GM21576 (cell line): ENCODE results near the gene CDC14A.

Experiments used
- ATAC-seq: cut with Tn5 transposase; IDR thresholded peaks from one replicate; pipeline ENCODE4 v1.9.1; 2021; ENCODE audit warnings: mild to moderate bottlenecking, moderate library complexity; ENCODE audit not compliant: unreplicated experiment

The CDC14A gene

GRCh38 chr1:100567062-100567461 lies 214.8 kb downstream of the CDC14A start:
- no peak for ATAC-seq
